Hematopoietic multipotent progenitor cell treated with erythropoietin and hydrocortisone succinate and interleukin-3 and kit ligand, for 6 days (in vitro differentiated cells): ENCODE measurements around the gene SFT2D1.
A peak's percentile ranks its signal among the peaks of the same experiment; 100 is the strongest.

Experiments used
- DNase-seq: peaks from one replicate; pipeline ENCODE4 v3.0.0-alpha.2; 2015

Gene SFT2D1

DNA sequence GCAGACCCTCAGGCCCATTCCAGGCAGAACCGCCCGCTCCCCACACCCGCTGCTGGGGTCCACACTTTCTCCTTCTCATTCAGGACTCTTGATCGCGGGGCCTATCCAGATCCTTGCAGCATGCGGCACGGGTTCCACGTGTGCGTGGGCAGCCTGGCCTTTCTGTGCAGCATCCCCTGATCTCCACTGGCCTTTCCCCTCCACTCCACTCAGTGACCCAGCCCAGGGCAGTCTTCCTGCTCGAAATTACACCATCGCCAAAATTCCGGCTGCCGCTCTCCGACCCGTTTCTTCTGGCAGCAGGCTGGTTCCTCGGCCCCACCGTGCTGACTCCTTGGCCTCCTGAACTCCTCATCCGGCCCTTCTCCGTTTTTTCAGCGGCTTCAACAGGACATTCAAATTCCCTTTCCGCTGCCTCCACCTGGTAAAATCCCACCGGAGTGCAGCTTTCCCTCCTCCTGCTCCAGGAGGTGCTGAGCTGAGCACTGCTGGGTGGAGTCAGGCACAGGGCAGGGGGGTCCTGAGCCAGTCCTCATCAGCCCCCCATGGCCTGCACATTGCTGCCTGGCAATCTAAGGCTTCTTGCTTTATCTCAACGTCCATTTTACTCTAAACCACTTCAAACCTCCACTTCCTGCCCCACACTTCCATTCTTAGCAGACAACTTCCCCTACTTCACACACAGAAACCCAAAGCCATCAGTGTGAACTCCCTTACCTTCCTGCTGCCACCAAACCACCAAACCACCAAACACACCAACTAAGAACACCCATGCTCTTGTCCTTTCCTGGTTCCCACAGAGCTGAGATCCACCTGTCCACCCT is 9.0 kb downstream of the SFT2D1 start:
- peak; percentile 56 for DNase-seq

DNA sequence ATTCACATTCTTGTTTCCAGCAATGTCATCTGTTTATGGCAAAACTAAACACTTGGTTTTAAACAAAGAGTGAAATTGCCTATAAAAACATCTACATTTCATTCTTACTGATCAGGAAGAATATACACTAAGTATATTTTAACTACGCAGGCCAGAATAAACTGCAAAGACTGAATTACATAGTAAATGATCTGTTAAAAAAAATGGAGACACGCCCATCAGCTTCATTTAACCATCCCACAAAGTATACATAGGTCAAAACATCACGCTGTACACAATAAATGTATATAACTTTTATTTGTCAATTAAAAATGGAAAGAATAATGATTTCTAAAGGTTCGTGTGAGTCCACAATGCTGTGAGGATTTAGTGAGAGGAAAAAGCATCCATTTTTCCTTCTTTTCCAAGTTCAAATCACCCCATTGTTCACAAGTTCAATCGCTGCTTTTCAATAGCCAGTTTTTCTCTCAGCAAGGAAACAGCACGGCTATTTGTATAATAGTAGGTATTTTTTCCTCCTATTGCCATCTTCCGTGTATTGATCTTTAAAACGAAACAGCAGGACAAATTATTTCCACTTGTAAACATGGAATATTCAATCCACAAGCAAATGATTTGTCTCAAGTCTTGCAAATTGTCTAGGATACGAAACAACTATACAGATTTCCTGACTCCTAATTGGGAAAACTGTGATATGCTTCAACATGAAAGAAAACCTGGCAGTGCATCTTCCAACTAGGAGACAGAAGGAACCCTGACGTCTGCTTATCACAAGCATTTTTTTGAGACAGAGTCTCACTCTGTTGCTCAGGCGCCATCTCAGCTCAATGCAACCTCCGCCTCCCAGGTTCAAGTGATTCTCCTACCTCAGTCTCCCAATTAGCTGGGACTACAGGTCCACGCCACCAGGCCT is 10.6 kb downstream of the SFT2D1 start:
- no peak for DNase-seq

DNA sequence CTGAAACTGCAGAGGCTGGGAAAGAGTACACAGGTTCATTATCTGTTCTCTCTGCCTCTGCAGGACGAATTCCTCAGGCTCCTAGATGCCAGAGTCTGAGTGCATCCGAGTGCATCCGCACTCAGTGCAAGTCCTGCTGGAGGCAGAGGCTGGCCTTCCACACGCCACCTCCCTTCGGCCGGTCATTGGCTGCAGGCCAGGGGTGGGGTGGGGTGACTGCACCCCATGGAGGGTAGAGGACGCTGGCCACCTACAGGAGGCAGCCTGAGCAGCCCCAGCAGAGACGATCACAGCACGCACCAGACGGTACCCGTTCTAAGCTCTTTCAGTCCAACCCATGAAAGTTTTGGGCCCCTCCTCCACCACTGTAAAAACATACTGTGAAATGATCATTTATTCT is 11.7 kb downstream of the SFT2D1 start:
- DNase-seq, result peak; percentile 27

DNA sequence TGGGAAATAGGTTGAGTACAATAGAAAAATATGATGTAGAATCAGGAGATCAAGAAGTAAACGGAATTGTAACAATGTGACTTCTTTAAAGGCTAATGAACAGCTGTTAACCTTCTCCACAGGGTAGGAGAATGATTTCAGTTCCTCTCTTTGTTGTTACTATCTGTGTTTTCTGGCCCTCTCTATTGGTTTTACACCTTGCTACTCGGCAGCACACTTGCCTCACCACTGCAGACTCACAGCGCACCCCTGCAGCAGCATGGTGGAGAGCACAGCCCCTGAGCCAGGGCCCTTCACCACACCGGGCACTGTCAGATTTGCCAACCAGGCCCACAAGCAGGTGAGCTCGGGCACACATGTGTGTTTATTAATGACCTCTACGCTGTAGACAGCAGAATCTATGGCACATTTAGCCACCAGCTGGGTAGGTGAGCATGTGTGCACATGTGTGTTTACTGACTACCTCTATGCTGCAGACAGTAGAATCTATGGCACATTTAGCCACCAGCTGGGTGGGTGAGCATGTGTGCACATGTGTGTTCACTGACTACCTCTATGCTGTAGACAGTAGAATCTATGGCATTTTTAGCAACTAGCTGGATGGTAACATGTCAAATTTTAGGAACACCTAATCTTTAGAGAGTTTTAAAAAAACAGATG is 16.8 kb downstream of the SFT2D1 start:
- no peak for DNase-seq

DNA sequence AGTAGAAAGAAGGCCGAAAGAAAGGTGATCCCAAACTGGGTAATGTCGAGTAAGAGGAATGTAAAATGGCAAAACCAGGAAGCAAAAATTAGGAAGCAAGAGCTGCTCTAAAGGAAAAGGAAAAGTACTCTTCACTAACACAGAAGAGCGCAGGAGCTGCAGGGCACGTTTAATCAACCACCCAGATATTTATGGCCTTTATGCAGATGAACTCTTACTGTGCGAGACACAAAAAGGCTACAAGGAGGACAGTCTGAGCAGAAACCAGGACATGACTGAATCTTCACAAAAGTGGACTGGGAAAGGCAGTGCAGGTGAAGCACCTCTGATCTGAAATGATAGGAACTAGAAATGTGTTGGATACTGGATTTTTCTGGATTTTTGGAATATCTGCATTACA is 18.9 kb downstream of the SFT2D1 start:
- no peak for DNase-seq

DNA sequence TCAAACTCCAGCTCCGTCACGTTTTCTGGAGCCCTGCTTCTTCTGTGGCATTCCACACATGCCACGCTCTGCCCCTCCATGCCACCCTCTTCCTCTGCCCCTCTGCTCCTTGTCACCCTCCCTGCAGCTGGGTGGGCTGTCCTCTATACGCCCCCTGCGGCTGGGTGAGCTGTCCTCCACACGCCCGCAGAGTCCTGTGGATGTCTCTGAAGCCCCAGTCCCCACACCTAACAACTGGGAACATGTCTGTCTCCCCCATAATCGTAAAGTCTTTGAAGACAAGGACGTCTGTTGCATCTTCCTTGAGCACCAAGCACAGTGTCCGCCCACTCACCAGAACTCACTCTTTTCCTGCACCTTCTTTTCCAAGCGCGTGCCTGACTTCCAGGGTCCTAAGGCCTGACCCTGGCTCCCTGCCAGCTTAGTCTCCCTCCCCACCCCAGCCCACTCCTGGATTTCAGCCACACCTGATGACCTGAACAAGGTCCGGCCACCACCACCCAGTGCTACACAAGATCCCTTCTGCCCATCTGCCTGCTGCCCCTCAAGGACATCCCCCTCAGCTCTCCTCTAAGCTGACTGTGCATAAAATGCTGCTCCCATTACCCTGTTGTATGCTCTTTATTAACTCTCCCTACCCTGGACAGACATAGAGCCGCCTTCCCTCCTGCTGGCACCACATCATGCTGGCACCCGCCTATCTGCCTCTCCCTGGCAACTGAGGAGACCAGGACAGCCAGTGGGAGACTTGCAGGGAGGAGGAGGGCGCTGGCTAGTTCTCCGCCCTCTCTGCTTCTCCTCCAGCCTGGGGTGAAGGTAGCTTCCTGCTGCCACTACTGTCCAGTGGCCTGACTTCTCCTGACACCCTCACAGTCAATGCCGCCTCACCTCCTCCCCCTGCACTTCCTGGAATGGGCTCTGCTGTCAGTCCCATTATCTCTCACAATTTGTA is 23.4 kb downstream of the SFT2D1 start:
- peak; percentile 46 for DNase-seq

DNA sequence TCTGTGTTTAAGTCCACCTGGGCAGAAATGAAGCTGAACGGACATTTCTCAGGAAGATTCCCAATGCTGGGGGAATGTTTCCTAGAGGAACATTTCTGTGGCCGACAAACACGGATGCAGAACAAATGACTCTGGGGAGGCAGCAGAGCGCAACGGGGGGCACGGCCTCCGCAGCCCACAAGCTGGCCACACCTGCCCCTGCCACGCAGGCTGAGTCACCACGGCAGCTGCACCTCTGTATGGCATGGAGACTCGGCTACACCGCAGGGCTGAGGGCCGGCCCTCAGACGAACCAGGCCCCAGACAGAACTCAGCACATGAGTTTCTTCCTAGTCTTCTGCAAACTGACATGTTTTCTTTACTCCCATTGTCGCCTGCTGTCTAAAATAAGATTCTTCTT is 24.1 kb downstream of the SFT2D1 start:
- no peak for DNase-seq

DNA sequence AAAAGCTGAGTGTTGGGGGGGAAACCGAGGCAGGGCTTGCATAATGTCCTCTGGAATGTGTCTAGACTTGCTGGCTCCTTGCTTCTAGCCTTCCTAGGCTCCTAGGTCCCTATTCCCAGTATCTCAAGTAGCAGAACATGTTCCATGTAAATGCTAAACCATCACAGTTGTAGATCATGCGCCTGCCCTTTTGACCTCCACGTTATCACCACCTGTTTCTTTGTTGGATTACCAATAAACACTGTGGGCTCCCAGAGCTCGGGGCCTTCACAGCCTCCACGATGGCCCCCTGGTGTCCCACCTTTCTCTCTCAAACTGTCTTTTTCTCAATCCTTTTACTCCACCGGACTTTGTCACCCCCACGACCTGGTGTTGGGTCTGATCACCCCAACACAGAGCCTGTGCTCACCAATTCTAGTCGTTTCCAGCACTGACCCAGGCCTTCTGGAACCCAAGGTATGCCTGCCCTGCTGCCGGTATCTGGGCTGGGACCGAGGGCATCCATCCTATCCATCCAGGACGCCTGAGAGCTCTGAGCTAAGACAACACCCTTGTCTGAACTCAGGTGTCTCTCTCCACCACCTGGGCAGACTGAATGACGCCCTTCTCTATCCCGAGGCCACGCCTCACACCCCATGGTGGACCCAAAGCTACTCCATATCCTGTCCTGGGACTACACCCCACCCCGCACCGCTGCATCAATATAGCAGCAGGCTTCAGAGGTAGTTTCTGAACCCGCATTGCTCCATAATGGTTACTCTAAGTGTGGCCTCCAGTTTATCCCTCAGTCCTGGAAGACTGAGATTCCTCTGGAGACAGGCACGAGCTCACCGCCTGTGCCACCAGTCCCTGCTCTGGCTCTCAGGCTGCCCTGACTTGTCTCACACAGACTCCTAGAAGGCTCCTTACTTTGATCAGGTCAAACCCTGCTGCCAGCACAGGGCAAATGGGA is 24.8 kb downstream of the SFT2D1 start:
- DNase-seq, result no peak

DNA sequence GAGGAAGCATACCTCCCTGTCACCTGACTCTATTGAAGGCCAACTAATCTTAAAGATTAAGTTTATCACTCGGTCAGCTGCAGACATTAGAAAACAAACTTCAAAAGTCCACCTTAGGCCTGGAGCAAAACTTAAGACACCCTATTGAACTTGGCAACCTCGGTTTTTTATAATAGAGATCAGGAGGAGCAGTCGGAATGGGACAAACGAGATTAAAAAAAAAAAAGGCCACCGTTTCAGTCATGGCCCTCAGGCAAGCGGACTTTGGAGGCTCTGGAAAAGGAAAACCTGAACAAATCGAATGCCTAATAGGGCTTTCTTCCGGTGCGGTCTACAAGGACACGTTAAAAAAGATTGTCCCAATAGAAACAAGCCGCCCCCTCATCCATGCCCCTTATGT is 26.9 kb downstream of the SFT2D1 start:
- no peak for DNase-seq

DNA sequence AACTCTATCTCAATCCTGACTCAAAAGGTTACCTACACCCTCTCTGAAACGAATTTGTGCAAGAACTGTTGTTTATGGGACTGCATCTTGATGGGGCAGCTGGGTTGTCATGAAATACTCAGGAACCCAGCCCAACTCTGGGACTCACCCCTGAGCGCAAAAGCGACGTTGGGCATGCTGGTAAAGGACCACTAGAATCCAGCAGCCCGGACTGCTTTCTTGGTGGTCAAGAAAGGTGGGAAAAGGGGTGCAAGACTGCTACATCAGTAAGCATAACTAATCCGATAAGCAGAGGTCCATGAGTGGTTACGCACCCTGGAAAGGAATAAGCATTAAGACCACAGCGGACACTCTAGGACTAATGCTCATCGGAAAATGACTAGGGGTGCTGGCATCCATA is 27.9 kb downstream of the SFT2D1 start:
- DNase-seq, result no peak

DNA sequence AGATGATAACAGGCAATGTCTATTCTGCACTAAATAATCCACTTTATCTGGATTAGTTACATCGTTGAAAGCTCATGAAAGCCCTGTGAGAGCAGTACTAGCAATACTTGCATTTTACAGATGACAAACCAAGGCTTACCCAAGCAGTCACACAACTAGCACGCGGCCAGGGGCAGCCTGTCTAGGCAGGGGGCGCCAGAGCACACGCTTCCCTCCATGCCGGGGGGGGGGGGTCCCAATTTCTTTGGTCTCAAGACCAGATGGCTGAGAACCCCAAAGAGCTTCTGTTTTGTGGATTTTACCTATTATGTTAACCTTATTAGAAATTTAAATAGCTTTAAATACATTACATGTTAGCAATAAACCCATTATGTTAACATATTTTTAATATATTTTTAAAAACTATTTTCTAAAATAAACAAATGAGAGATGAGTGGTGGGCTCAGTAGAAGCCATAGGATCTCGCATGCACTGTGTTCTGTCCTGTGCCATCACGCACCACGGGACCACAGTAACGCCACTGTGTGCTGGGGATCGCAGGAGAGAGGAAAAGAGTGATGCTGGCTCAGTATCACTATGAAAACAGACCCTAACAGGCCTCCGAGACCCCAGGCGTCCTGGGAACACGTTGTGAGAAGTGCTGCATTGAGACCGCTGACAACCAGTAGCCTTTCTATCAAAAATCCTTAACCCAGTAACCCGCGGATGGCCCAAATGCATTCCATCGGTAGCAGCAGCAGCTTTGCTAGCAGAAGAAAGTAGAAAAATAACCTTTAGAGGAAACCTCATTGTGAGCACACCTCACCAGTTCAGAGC is 28.9 kb downstream of the SFT2D1 start:
- peak; percentile 76 for DNase-seq

DNA sequence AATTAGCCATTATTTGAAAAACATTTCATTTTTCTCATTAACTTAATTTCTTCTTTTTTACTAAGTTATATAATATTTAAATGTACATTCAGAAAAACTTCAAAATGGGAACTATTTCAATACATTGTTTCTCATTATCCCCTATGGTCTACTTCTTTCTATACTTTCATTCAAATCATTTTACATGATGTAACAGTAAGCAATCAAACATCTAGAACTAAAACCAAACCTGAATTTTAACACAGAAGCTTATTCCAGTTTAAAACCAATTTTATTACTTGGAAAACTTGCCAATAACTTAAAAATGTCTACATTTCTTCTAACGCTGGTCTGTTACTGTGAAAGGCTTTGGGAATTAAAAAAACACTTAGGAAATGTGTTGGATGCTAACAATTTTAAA is 29.5 kb downstream of the SFT2D1 start:
- DNase-seq, result no peak

DNA sequence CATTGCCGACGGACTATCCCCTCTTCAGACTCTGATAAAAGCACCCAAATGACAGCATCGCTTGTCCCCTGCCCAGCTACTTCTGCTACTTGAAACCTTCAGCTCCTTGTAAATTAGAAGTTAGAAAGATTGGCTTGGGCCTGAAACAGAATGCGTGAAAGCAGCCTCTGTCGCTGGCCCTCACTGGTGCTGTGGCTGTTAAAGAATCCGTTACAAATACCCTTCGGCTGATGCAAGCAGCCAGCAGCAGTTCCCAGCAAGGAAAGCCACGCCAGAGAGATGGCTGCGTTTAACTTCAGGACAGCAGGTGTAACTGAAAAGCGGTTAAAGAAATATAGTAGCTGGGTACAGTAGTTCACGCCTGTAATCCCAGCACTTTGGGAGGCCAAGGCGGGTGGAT is 31.7 kb downstream of the SFT2D1 start:
- no peak for DNase-seq

DNA sequence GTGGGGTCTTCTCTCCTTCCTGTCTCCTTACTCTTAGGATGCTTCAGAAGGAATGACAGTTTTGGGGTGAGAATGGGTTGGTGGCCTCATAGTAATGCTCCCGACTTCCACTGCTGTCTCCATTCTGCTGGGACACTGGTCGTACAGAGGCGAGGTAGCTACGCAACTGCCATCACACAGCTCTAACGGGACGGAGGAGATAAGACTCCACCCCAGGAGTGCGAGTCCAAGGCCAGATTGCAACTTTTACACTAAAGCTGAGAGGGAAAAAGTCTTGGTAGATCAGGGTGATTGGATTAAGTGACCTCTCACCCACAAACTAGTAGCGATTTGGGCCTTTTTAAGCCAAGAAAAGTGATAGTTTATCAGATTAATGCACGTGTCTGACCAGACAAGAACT is 32.4 kb downstream of the SFT2D1 start:
- DNase-seq, result no peak

DNA sequence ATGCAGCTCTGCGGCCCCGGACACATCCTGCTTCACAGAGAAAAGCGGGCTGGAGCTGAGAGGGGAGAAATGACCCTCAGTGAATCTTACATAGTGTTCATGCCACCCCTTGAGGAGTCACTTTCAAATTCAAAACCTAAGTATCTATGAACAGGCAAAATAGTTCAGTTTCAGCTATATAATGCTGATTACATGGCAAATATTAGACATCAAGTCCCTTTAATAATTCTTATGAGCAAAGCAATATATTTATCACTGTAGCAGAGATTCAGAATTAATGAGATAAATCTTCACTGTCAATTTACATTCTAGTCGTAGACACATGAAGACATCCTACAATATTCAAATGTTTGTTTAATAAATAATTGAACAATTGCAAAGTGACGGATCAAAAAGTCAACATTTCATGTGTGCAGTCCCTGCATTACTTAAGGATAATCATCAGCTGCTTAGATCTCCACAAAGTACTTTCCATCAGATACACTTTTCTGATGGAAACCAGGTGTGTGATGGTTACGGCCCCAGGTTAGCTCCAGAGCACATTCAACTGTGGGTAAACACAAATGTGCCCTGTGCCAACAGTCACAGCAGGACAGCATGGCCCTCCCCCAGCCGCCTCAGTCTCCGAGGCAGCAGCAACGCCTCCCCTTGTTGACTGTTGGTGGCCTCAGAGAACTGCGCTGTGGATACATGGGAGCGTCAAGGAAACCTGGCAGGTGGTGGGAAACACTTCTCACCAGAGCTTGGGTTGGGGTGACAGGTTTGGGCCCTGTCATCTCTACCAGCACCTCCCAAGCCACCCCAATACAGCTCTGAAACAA is 33.4 kb downstream of the SFT2D1 start:
- no peak for DNase-seq

DNA sequence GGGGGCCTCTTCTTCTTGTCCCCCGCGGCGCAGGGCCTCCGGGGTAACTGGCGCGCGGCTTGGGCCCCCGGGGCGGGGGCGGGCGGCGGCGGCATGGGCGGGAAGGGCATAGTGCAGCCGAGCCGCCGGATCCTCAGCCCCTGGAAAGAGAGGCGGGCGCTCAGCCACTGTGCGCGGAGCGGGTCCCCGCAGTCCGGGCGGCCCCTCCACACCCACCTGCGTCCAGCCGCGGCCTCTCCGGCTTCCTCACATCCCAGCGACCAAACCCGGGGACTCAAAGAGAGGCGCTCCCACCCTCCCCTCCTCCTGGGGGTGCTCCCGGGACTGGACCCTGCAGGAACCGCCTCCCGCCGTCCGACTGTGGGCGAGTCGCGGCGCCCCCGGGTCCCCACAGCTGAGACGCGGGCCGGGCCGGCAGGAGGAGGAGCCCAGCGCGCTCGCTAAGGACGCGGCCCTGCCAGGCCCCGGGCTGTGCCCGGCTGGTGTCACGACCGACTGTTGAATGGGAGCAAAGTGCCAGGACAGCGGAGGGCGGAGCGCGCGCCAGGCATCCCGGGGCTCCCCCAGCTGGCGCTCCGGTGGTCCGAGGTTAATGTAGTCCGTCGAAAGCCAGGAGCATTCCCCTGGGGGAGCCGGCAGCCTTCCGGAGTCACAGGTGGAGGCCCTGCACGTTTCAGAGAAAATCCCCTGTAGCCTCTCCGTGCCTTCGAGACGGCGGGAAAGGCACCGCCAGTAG is 34.1 kb downstream of the SFT2D1 start, which contains the start of gene PRR18:
TSS of gene PRR18 (minus strand) at position 360 of the 736 bp plus-strand sequence. CDS start at position 110, 250 bp downstream.
- DNase-seq, result no peak

DNA sequence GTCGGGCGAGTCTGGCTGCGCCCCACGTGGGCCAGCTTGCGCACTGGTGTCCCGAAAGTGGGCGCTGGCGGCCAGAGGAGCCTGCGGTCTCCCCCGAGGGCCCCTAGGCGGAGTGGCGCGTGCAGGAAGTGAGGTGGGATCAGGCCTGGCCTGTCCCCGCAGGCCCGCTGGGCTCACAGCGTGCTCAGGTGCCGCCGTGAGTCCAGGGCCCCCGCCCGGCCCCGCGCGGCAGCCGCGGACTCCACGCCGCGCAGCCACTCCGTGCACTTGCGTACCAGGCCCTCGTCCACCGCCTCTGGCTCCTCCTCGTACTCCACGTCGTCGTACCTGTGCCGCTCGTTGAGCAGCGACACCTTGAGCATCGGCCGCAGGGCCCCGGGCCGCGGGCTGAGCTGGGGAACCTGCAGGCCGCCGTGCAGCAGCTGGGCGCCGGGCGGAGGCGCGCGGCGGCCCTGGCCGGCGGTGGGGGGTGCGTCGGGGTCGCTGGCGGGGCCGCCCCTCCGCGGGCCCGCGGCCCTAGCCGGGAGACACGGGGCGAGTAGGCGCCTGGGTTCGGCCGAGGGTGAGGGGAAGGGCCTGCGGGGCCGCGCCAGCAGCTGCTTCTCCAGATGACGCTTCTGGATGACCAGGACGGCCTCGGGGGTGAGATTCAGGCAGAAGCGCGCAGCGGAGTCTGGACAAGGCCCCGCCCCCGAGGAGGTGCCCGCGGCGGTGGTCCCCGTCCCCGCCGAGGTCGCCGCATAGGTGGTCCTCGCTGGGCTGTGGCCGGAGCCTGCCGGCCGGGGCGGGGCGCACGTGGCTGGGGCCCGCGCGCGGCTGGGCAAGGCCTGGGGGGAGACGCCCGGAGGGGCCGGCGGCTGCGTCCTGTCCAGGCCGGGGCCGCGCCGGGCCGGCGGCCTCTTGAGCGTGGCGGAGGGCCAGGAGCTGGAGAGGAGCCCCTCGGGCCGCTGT is 35.0 kb downstream of the SFT2D1 start:
- DNase-seq, result peak; percentile 18
